ENCODE data around the gene RAPGEF4.

GRCh38 chr2:172969609-172970008 is 234.0 kb downstream of the RAPGEF4 start:
- no peak for TF ChIP-seq CTCF (IDR thresholded peaks at IDR 0.05; ENCODE audit: low read depth, low read length)
- no peak for TF ChIP-seq EZH2phosphoT487 (IDR thresholded peaks at IDR 0.05; ENCODE audit: low read depth)
